ENCODE data around the gene CREBBP.

- no peak for TF ChIP-seq SMC3 (IDR thresholded peaks at IDR 0.05)
- no peak for TF ChIP-seq POLR2A (IDR thresholded peaks at IDR 0.05; ENCODE audit: low read length)
- TF ChIP-seq RFX5 (IDR thresholded peaks at IDR 0.05) = no peak
- TF ChIP-seq, protein P1, sequence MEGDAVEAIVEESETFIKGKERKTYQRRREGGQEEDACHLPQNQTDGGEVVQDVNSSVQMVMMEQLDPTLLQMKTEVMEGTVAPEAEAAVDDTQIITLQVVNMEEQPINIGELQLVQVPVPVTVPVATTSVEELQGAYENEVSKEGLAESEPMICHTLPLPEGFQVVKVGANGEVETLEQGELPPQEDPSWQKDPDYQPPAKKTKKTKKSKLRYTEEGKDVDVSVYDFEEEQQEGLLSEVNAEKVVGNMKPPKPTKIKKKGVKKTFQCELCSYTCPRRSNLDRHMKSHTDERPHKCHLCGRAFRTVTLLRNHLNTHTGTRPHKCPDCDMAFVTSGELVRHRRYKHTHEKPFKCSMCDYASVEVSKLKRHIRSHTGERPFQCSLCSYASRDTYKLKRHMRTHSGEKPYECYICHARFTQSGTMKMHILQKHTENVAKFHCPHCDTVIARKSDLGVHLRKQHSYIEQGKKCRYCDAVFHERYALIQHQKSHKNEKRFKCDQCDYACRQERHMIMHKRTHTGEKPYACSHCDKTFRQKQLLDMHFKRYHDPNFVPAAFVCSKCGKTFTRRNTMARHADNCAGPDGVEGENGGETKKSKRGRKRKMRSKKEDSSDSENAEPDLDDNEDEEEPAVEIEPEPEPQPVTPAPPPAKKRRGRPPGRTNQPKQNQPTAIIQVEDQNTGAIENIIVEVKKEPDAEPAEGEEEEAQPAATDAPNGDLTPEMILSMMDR (IDR thresholded peaks at IDR 0.05) = no peak
- no peak for TF ChIP-seq HOXB5 (CRISPR knock-in tag; IDR thresholded peaks at IDR 0.05)
- no peak for TF ChIP-seq RAD21 (conservative IDR thresholded peaks at IDR 0.05 in 1 of 2, IDR thresholded peaks at IDR 0.05 in 1 of 2)
- no peak for TF ChIP-seq EHF (CRISPR knock-in tag; IDR thresholded peaks at IDR 0.05)
- no peak for TF ChIP-seq PBX3 (IDR thresholded peaks at IDR 0.05)
- no peak for TF ChIP-seq ZFP36 (IDR thresholded peaks at IDR 0.05; ENCODE audit: borderline replicate concordance, partially characterized antibody)
These were observed 99.1 kb downstream of the CREBBP start for GRCh38 chr16:3781421-3781820.

All from A549 (cell line).